Skin epidermis (tissue), 12 donors: Measurements from ENCODE around the gene PIWIL1.

Experiments used
- H3K27ac ChIP-seq, 21 experiments: fragments of 200-600 bp; sonication (generic) in 11 of 21; one replicate each; pipeline ENCODE4 v1.5.0; 2020; ENCODE audit warnings: mild to moderate bottlenecking in 3 of 21, inconsistent platforms in 2 of 21, moderate library complexity in 2 of 21
- H3K4me3 ChIP-seq, 7 experiments: fragments of 200-600 bp; sonication (generic) in 2 of 7; one replicate each; pipeline ENCODE4 v1.5.0; 2020; ENCODE audit warnings: inconsistent platforms in 2 of 7, mild to moderate bottlenecking in 2 of 7, moderate library complexity in 1 of 7

PIWIL1 gene

GRCh38 chr12:130421896-130422295 lies 84.2 kb downstream of the PIWIL1 start:
- H3K4me3 ChIP-seq: no peak overlapping the region
- no peak overlapping the region for H3K27ac ChIP-seq
